ENCODE data around the gene PTPRT. TPM values are rescaled to one million over a fixed set of nuclear protein-coding genes. Genes with fewer than 3 reads are reported as not detected.

PTPRT gene
- total RNA-seq, 1 experiment from 2014 or later = 0.13 TPM

DNA sequence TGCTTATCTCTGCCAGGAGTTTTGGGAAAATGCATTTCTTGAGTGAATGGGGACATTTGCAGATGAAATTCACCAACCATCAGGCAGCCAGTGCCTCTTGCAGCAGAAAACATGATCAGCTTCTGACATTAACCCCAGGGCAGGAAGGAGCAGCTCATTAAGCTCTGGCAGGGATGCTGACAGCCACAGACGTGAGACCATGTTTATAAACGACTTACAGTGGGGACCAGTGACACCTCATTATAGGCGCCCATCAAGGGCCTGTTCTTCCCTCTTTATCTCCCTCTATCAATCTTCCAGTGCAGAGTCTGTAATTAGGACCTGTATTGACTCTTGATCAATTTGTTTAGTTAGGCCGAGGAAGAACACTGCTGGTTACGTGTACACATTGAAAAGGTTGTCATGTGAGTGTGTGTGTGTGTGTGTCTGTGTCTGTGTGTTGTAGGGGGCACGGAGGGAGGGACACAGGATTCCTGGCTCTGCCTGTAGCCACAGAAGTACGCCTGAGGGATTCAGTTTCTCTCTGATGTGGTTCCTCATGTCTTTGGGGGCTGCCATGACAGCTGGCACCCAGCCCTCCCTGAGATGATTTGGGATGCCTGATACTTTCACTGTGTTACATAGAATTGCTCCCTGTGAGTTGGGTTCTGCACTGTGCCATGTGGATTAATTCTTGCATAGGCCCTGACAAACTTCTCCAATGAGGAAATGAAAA is 1143.2 kb downstream of the PTPRT start:
- no peak overlapping the region for H3T11ph ChIP-seq (ENCODE audit: low read length)
- no peak overlapping the region for H3K27ac ChIP-seq (ENCODE audit: insufficient read length, low read depth, low read length)
- H3K4me1 Mint-ChIP-seq = no peaks in the 10 kb centered on the region
- H3K4me3 Mint-ChIP-seq = no peak overlapping the region
- no peak overlapping the region for H3K18ac ChIP-seq (ENCODE audit: insufficient read length, low read depth, low read length)
- no peak overlapping the region for H4K8ac ChIP-seq (replicated peaks; ENCODE audit: insufficient read length, low read depth, low read length)
- no peaks in the 10 kb centered on the region; the same call in 1 of the 2 replicates for H3K27me3 Mint-ChIP-seq (ENCODE audit: low read depth)
- H3K27me3 ChIP-seq (ENCODE audit: insufficient read depth, low read length) = no peaks in the 10 kb centered on the region
- H3K36me3 Mint-ChIP-seq (ENCODE audit: insufficient read depth in 1 of 3, low read depth in 3 of 3) = no peaks in the 10 kb centered on the region
- no peak overlapping the region for H3K4me2 ChIP-seq (ENCODE audit: insufficient read depth, insufficient read length, low read length)
- TF ChIP-seq, protein P1, sequence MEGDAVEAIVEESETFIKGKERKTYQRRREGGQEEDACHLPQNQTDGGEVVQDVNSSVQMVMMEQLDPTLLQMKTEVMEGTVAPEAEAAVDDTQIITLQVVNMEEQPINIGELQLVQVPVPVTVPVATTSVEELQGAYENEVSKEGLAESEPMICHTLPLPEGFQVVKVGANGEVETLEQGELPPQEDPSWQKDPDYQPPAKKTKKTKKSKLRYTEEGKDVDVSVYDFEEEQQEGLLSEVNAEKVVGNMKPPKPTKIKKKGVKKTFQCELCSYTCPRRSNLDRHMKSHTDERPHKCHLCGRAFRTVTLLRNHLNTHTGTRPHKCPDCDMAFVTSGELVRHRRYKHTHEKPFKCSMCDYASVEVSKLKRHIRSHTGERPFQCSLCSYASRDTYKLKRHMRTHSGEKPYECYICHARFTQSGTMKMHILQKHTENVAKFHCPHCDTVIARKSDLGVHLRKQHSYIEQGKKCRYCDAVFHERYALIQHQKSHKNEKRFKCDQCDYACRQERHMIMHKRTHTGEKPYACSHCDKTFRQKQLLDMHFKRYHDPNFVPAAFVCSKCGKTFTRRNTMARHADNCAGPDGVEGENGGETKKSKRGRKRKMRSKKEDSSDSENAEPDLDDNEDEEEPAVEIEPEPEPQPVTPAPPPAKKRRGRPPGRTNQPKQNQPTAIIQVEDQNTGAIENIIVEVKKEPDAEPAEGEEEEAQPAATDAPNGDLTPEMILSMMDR (conservative IDR thresholded peaks at IDR 0.05) = no peak
- no peak overlapping the region for H2BK120ac ChIP-seq (ENCODE audit: low read depth, low read length, poor library complexity, severe bottlenecking)
- no peaks in the 10 kb centered on the region for H3K79me1 ChIP-seq (ENCODE audit: insufficient read depth, low read depth, low read length, poor library complexity, severe bottlenecking)
- H3K56ac ChIP-seq (ENCODE audit: insufficient read length, low read depth, low read length) = no peak overlapping the region
- no peak overlapping the region for H2BK12ac ChIP-seq (ENCODE audit: insufficient read length, low read depth, low read length)
- no peaks in the 10 kb centered on the region for H4K20me1 ChIP-seq (ENCODE audit: control insufficient read depth, insufficient read depth, insufficient read length)
- H3K4me1 ChIP-seq (ENCODE audit: insufficient read depth, low read length) = no peaks in the 10 kb centered on the region
- no peaks in the 10 kb centered on the region for H3K9me3 ChIP-seq (ENCODE audit: control insufficient read depth, low read depth, low read length)
- no peak overlapping the region for H3K27ac Mint-ChIP-seq
- H3K79me2 ChIP-seq (ENCODE audit: insufficient read depth, low read length) = no peaks in the 10 kb centered on the region
- no peak overlapping the region for H3K4ac ChIP-seq (ENCODE audit: low read depth, low read length)
- H2AFZ ChIP-seq (ENCODE audit: low read length) = no peak overlapping the region
- no peak overlapping the region for H4K5ac ChIP-seq (ENCODE audit: insufficient read length, low read depth, low read length)
- no peak overlapping the region for H2AK5ac ChIP-seq (ENCODE audit: insufficient read length, low read length)
- no peak overlapping the region for H2BK15ac ChIP-seq (ENCODE audit: low read depth, low read length)
- H4K91ac ChIP-seq (ENCODE audit: insufficient read length, low read depth, low read length) = no peak overlapping the region
- H3K9ac ChIP-seq (ENCODE audit: extremely low read depth, insufficient read length, low read length) = no peak overlapping the region
- no CpG with 5 or more reads among the region's 7 CpGs for WGBS (ENCODE audit: extremely low coverage, insufficient read length, low lambda C conversion rate)
- no peak for DNase-seq
- H3K23me2 ChIP-seq (ENCODE audit: insufficient read length, low read depth, low read length, poor library complexity, severe bottlenecking) = no peaks in the 10 kb centered on the region
- no peak overlapping the region for H2BK20ac ChIP-seq (ENCODE audit: low read depth, low read length, poor library complexity, severe bottlenecking)
- H3K14ac ChIP-seq (ENCODE audit: insufficient read depth, low read length) = no peak overlapping the region
- H3K23ac ChIP-seq (ENCODE audit: insufficient read length, low read depth, low read length) = no peak overlapping the region
- no peaks in the 10 kb centered on the region for H3K9me3 Mint-ChIP-seq
- H2BK5ac ChIP-seq (ENCODE audit: insufficient read length, low read length) = no peak overlapping the region
